GOT3 (cell line): ENCODE measurements around the gene TRPM6.
"Not testable (repeated sequence)": the region's sequence is repeated elsewhere in the genome, so short reads cannot be mapped to it uniquely, and the experiment has no call there.

Source experiments
- DNase-seq: peaks from one replicate; lab custom pipeline; 2025; ENCODE audit warnings: mixed read lengths; lab: John Stamatoyannopoulos, UW

TRPM6 gene

GRCh38 chr9:74887041-74887980 is at the start of gene TRPM6:
Gene TRPM6, minus strand, starts transcription at chr9:74887921. Its CDS starts 65 bp downstream, at chr9:74887856.
- no peak for DNase-seq

- no peak for DNase-seq
Observed at GRCh38 chr9:74935008-74935407, 47.3 kb upstream of the TRPM6 start.

- DNase-seq = no peak
Observed at GRCh38 chr9:74921737-74922136, 34.0 kb upstream of the TRPM6 start.

- DNase-seq = no peak
Observed at GRCh38 chr9:74920944-74921626, 33.4 kb upstream of the TRPM6 start.

- no peak for DNase-seq
Observed at GRCh38 chr9:74910036-74910435, 22.3 kb upstream of the TRPM6 start.

- no peak for DNase-seq
Observed at GRCh38 chr9:74908665-74909064, 20.9 kb upstream of the TRPM6 start.

- no peak for DNase-seq
Observed at GRCh38 chr9:74907085-74907484, 19.4 kb upstream of the TRPM6 start.

- no peak for DNase-seq
Observed at GRCh38 chr9:74901001-74901400, 13.3 kb upstream of the TRPM6 start.

- DNase-seq = not testable (repeated sequence)
Observed at GRCh38 chr9:74888449-74888848, 728 bp upstream of the TRPM6 start.

- no peak for DNase-seq
Observed at GRCh38 chr9:74887981-74888370, 255 bp upstream of the TRPM6 start.

GRCh38 chr9:74876382-74876949 is 11.3 kb downstream of the TRPM6 start:
- no peak for DNase-seq

GRCh38 chr9:74875656-74876055 is 12.1 kb downstream of the TRPM6 start:
- no peak for DNase-seq

GRCh38 chr9:74874220-74874619 is 13.5 kb downstream of the TRPM6 start:
- no peak for DNase-seq

GRCh38 chr9:74872619-74873233 is 15.0 kb downstream of the TRPM6 start:
- no peak for DNase-seq

- no peak for DNase-seq
Observed at GRCh38 chr9:74867483-74867882, 20.2 kb downstream of the TRPM6 start.

- DNase-seq = no peak
Observed at GRCh38 chr9:74865177-74865576, 22.5 kb downstream of the TRPM6 start.

- DNase-seq = no peak
Observed at GRCh38 chr9:74861773-74862474, 25.8 kb downstream of the TRPM6 start.

- DNase-seq = no peak
Observed at GRCh38 chr9:74861071-74861470, 26.6 kb downstream of the TRPM6 start.

- DNase-seq = not testable (repeated sequence)
Observed at GRCh38 chr9:74860247-74860646, 27.5 kb downstream of the TRPM6 start.

GRCh38 chr9:74859786-74860185 is 27.9 kb downstream of the TRPM6 start:
- no peak for DNase-seq

- DNase-seq = no peak
Observed at GRCh38 chr9:74858751-74859414, 28.8 kb downstream of the TRPM6 start.
